H9 (cell line): ENCODE results near the gene ARF1. TPM values are rescaled to one million over a fixed set of nuclear protein-coding genes. Genes with fewer than 3 reads are reported as not detected.

Experiments used
- DNase-seq: peaks from one replicate; pipeline ENCODE4 v3.0.0-alpha.2; 2017
- H2AFZ ChIP-seq: one replicate; pipeline ENCODE4 v1.6.1; 2013; ENCODE audit warnings: mild to moderate bottlenecking, low read length, control low read depth, moderate library complexity
- H2AK5ac ChIP-seq: 2 replicates; pipeline ENCODE4 v1.6.1; 2013; ENCODE audit warnings: low read length, control low read depth, mixed read lengths; ENCODE audit not compliant: insufficient read length
- H2BK120ac ChIP-seq: one replicate; pipeline ENCODE4 v1.6.1; 2013; ENCODE audit warnings: low read depth, mild to moderate bottlenecking, low read length, control low read depth, inconsistent platforms; ENCODE audit not compliant: poor library complexity, severe bottlenecking
- H2BK12ac ChIP-seq: 2 replicates; pipeline ENCODE4 v1.6.1; 2013; ENCODE audit warnings: low read length, control low read depth, mixed read lengths, low read depth; ENCODE audit not compliant: insufficient read length
- H2BK15ac ChIP-seq: 2 replicates; pipeline ENCODE4 v1.6.1; 2013; ENCODE audit warnings: low read depth, low read length, control low read depth
- H2BK20ac ChIP-seq: one replicate; pipeline ENCODE4 v1.6.1; 2013; ENCODE audit warnings: low read depth, mild to moderate bottlenecking, low read length, control low read depth, inconsistent platforms; ENCODE audit not compliant: poor library complexity, severe bottlenecking
- H2BK5ac ChIP-seq: 2 replicates; pipeline ENCODE4 v1.6.1; 2013; ENCODE audit warnings: low read length, control low read depth, mixed read lengths; ENCODE audit not compliant: insufficient read length
- H3K14ac ChIP-seq: 2 replicates; pipeline ENCODE4 v1.6.1; 2013; ENCODE audit warnings: low read length, control low read depth; ENCODE audit not compliant: insufficient read depth
- H3K18ac ChIP-seq: 2 replicates; pipeline ENCODE4 v1.6.1; 2013; ENCODE audit warnings: low read depth, mild to moderate bottlenecking, mixed read lengths, low read length, control low read depth; ENCODE audit not compliant: insufficient read length
- H3K23ac ChIP-seq: 2 replicates; pipeline ENCODE4 v1.6.1; 2013; ENCODE audit warnings: low read length, control low read depth, mixed read lengths, low read depth; ENCODE audit not compliant: insufficient read length
- H3K23me2 ChIP-seq: 2 replicates; pipeline ENCODE4 v1.6.1; 2013; ENCODE audit warnings: low read depth, mild to moderate bottlenecking, mixed read lengths, low read length, control low read depth; ENCODE audit not compliant: insufficient read length, poor library complexity, severe bottlenecking
- H3K27ac ChIP-seq: 2 replicates; pipeline ENCODE4 v1.5.1; 2013; ENCODE audit warnings: low read length, control low read depth, mixed read lengths, low read depth; ENCODE audit not compliant: insufficient read length
- H3K27me3 ChIP-seq: 2 replicates; pipeline ENCODE4 v1.6.1; 2013; ENCODE audit warnings: low read length, control low read depth, inconsistent platforms; ENCODE audit not compliant: insufficient read depth
- H3K4ac ChIP-seq: 2 replicates; pipeline ENCODE4 v1.6.1; 2013; ENCODE audit warnings: low read depth, mild to moderate bottlenecking, control low read depth, inconsistent platforms, low read length, moderate library complexity
- H3K4me1 ChIP-seq: 2 replicates; pipeline ENCODE4 v1.6.1; 2013; ENCODE audit warnings: low read length, control low read depth, inconsistent platforms; ENCODE audit not compliant: insufficient read depth
- H3K4me2 ChIP-seq: 2 replicates; pipeline ENCODE4 v1.6.1; 2013; ENCODE audit warnings: low read length, control low read depth, mixed read lengths; ENCODE audit not compliant: insufficient read length, insufficient read depth
- H3K56ac ChIP-seq: 2 replicates; pipeline ENCODE4 v1.6.1; 2013; ENCODE audit warnings: low read depth, mild to moderate bottlenecking, mixed read lengths, low read length, control low read depth; ENCODE audit not compliant: insufficient read length
- H3K79me1 ChIP-seq: 2 replicates; pipeline ENCODE4 v1.6.1; 2013; ENCODE audit warnings: low read depth, mild to moderate bottlenecking, moderate library complexity, low read length, control low read depth, inconsistent platforms; ENCODE audit not compliant: insufficient read depth, poor library complexity, severe bottlenecking
- H3K79me2 ChIP-seq: 2 replicates; pipeline ENCODE4 v1.6.1; 2013; ENCODE audit warnings: low read length, control low read depth, inconsistent platforms; ENCODE audit not compliant: insufficient read depth
- H3K9ac ChIP-seq: 2 replicates; pipeline ENCODE4 v1.6.1; 2013; ENCODE audit warnings: low read length, control low read depth, mixed read lengths; ENCODE audit not compliant: insufficient read length; ENCODE audit errors: extremely low read depth
- H3K9me3 ChIP-seq: one replicate; pipeline ENCODE4 v1.6.1; 2013; ENCODE audit warnings: low read depth, low read length, inconsistent platforms; ENCODE audit not compliant: control insufficient read depth
- H3T11ph ChIP-seq: one replicate; pipeline ENCODE4 v1.6.1; 2013; ENCODE audit warnings: mild to moderate bottlenecking, low read length, control low read depth, inconsistent platforms
- H4K20me1 ChIP-seq: one replicate; pipeline ENCODE4 v1.6.1; 2013; ENCODE audit not compliant: control insufficient read depth, insufficient read length, insufficient read depth
- H4K5ac ChIP-seq: 2 replicates; pipeline ENCODE4 v1.6.1; 2013; ENCODE audit warnings: low read depth, mild to moderate bottlenecking, mixed read lengths, low read length, control low read depth; ENCODE audit not compliant: insufficient read length
- H4K8ac ChIP-seq: replicated peaks from 2 replicates; pipeline ENCODE4 v1.6.1; 2013; ENCODE audit warnings: low read length, control low read depth, mixed read lengths, low read depth; ENCODE audit not compliant: insufficient read length
- H4K91ac ChIP-seq: 2 replicates; pipeline ENCODE4 v1.6.1; 2013; ENCODE audit warnings: low read depth, mild to moderate bottlenecking, moderate library complexity, mixed read lengths, low read length, control low read depth; ENCODE audit not compliant: insufficient read length
- H3K27ac Mint-ChIP-seq, 3 experiments: 2 replicates in 2 of 3; 3 replicates in 1 of 3; pipeline ENCODE4 v1.8.0; 2020 to 2021; ENCODE audit warnings: mixed read lengths in 3 of 3, mild to moderate bottlenecking in 1 of 3, moderate library complexity in 1 of 3
- H3K27me3 Mint-ChIP-seq: 2 replicates; pipeline ENCODE4 v1.8.0; 2021; ENCODE audit warnings: low read depth, mild to moderate bottlenecking, moderate library complexity, mixed read lengths
- H3K36me3 Mint-ChIP-seq, 3 experiments: 2 replicates in 2 of 3; 3 replicates in 1 of 3; pipeline ENCODE4 v1.8.0; 2020 to 2021; ENCODE audit warnings: low read depth in 3 of 3, mixed read lengths in 3 of 3; ENCODE audit not compliant: insufficient read depth in 1 of 3
- H3K4me1 Mint-ChIP-seq, 2 experiments: 2 replicates each; pipeline ENCODE4 v1.8.0; 2020; ENCODE audit warnings: mixed read lengths in 2 of 2
- H3K4me3 Mint-ChIP-seq, 2 experiments: 2 replicates in 1 of 2; 3 replicates in 1 of 2; pipeline ENCODE4 v1.8.0; 2020 to 2021; ENCODE audit warnings: mild to moderate bottlenecking in 2 of 2, mixed read lengths in 2 of 2, moderate library complexity in 1 of 2
- H3K9me3 Mint-ChIP-seq, 2 experiments: 2 replicates in 1 of 2; 3 replicates in 1 of 2; pipeline ENCODE4 v1.8.0; 2020; ENCODE audit warnings: mild to moderate bottlenecking in 2 of 2, mixed read lengths in 2 of 2, moderate library complexity in 1 of 2
- CTCF ChIP-seq: fragments of 200-600 bp; sonication (generic); conservative IDR thresholded peaks from 3 replicates; pipeline ENCODE4 v1.8.0; 2021; ENCODE audit warnings: antibody characterized with exemption, mild to moderate bottlenecking
- WGBS: extraction: QIAGEN DNeasy Blood & Tissue Kit; methylation state at CpG from one replicate; pipeline ENCODE4 v1.1.7; 2013; ENCODE audit warnings: missing lambda C conversion rate, low lambda C conversion rate, mixed read lengths; ENCODE audit not compliant: insufficient read length; ENCODE audit errors: extremely low coverage; 5-methylcytosine and 5-hydroxymethylcytosine counted together
- total RNA-seq: library from RNA; stranded (reverse); gene quantifications from 2 replicates; pipeline ENCODE4 v1.2.1, GENCODE V29; 2021

Gene ARF1
- total RNA-seq, 1 experiment from 2014 or later, result 258 TPM

GRCh38 chr1:228136901-228137300 is 54.4 kb downstream of the ARF1 start:
- no CpG with 5 or more reads among the region's 1 CpG for WGBS
- no peak for TF ChIP-seq CTCF
- no peaks in the 10 kb centered on the region for H3K36me3 Mint-ChIP-seq

More at GRCh38 chr1:228136901-228137300, 54.4 kb downstream of the ARF1 start:
- Histone ChIP-seq H3K27ac (no peak overlapping the region), H2BK120ac (no peak overlapping the region), H3K9ac (no peak overlapping the region), H4K20me1 (no peaks in the 10 kb centered on the region), H4K91ac (no peak overlapping the region), H3K4ac (no peak overlapping the region), H3K27me3 (peaks cover 3% of the 10 kb centered on the region; the same call in 1 of the 2 replicates), H2AFZ (no peak overlapping the region), H3K18ac (no peak overlapping the region), H2BK15ac (no peak overlapping the region), H3K4me1 (no peaks in the 10 kb centered on the region), H3K79me1 (peaks cover 5% of the 10 kb centered on the region), H2BK5ac (no peak overlapping the region), H3K79me2 (peaks cover 8% of the 10 kb centered on the region; the same call in 1 of the 2 replicates), H2BK12ac (no peak overlapping the region), H3T11ph (no peak overlapping the region), H3K23me2 (peaks cover 11% of the 10 kb centered on the region), H3K23ac (no peak overlapping the region), H3K14ac (no peak overlapping the region), H2BK20ac (no peak overlapping the region), H4K5ac (no peak overlapping the region), H3K56ac (no peak overlapping the region), H4K8ac (no peak overlapping the region), H2AK5ac (no peak overlapping the region), H3K4me2 (no peak overlapping the region), H3K9me3 (no peaks in the 10 kb centered on the region)
- Mint-ChIP-seq H3K4me3 (no peak overlapping the region), H3K27me3 (peaks cover 67% of the 10 kb centered on the region), H3K27ac (no peak overlapping the region), H3K9me3 (no peaks in the 10 kb centered on the region), H3K4me1 (peaks cover 4 to 7% of the 10 kb centered on the region in 2 experiments)
- no peak for DNase-seq
